ENCODE results near the gene PCYT1B. TPM values are rescaled to one million over a fixed set of nuclear protein-coding genes. Genes with fewer than 3 reads are reported as not detected.

Gene PCYT1B
- total and polyA plus RNA-seq, 9 of the 15 experiments (the other 6 are each of a cell fraction or from before 2014, with no cell fraction given): 0.04 to 0.34 (median 0.07) TPM; not detected in 1

DNA sequence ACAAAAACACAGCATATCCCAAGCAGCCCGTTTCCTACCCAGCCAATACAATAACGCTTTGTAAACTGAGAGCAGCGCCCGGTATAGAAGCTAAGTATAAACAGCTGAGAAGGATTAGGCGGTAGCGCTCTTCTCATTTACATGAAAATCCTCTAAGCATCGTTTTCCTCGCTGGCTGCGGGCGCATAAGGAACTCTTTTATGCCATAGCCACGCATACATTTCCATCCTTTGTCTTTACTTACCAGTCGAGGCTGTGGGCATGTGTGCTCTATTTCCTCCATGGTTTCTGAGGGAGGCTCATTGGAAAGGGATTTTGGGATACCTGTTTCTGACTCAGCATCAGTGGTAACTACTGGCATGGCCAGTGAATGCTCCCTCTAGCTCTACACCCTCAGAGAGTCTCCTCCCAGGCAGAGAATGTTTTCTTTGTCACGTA lies 383 bp downstream of the PCYT1B start (continued):
- TF ChIP-seq, protein P1, sequence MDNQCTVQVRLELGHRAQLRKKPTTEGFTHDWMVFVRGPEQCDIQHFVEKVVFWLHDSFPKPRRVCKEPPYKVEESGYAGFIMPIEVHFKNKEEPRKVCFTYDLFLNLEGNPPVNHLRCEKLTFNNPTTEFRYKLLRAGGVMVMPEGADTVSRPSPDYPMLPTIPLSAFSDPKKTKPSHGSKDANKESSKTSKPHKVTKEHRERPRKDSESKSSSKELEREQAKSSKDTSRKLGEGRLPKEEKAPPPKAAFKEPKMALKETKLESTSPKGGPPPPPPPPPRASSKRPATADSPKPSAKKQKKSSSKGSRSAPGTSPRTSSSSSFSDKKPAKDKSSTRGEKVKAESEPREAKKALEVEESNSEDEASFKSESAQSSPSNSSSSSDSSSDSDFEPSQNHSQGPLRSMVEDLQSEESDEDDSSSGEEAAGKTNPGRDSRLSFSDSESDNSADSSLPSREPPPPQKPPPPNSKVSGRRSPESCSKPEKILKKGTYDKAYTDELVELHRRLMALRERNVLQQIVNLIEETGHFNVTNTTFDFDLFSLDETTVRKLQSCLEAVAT (IDR thresholded peaks at IDR 0.05): no peak
- TF ChIP-seq SRSF1 (IDR thresholded peaks at IDR 0.05; ENCODE audit: low read depth, low read length) (no peak), ARID1B (IDR thresholded peaks at IDR 0.05) (no peak), MEF2D (tag; conservative IDR thresholded peaks at IDR 0.05; ENCODE audit: low read depth) (no peak), ZNF324 (CRISPR knock-in tag; IDR thresholded peaks at IDR 0.05) (no peak)
- TF ChIP-seq, protein P2, sequence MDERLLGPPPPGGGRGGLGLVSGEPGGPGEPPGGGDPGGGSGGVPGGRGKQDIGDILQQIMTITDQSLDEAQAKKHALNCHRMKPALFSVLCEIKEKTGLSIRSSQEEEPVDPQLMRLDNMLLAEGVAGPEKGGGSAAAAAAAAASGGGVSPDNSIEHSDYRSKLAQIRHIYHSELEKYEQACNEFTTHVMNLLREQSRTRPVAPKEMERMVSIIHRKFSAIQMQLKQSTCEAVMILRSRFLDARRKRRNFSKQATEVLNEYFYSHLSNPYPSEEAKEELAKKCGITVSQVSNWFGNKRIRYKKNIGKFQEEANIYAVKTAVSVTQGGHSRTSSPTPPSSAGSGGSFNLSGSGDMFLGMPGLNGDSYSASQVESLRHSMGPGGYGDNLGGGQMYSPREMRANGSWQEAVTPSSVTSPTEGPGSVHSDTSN (CRISPR knock-in tag; IDR thresholded peaks at IDR 0.05; ENCODE audit: low read depth): no peak
- TF ChIP-seq, protein P2 (tag; conservative IDR thresholded peaks at IDR 0.05; ENCODE audit: low read depth): no peak

DNA sequence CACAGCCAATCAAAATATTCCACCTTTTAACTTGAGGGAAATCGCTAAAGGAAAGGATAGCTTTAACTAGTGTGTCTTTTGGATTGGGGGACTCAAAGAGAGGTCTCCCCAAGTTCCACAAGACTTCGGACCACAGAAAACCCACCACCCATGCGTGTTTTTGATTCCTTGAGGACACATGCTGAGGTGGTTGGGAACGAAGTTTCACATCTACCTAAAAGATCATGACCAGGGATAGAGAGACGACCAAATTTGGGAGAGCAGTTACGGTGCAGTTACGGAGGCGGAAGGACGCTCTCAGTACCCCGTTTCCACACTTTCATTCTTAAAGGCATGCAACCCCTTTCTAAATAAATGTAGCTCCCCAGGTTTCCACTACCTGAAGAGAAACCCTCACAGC lies 1.1 kb downstream of the PCYT1B start:
- no peak for ATAC-seq
- FAIRE-seq: no peak
- Histone ChIP-seq H3K4me3 (no peak overlapping the region), H3K9ac (ENCODE audit: insufficient read depth in 1 of 2, low read depth in 2 of 2, low read length in 2 of 2) (no peak overlapping the region), H3K4me2 (ENCODE audit: insufficient read depth, low read length) (no peak overlapping the region), H2AFZ (ENCODE audit: low read depth, low read length) (0 out of 2 replicates have a peak overlapping the region, but pooled peaks have one; percentile 14), H3K36me3 (ENCODE audit: control insufficient read depth, insufficient read depth, low read length) (no peaks in the 10 kb centered on the region), H3K9me1 (ENCODE audit: control insufficient read depth, insufficient read depth, low read length) (no peaks in the 10 kb centered on the region), H3K27me3 (ENCODE audit: control insufficient read depth in 2 of 2, insufficient read depth in 2 of 2, low read length in 2 of 2) (no peaks in the 10 kb centered on the region), H3K4me1 (replicated peaks in 1 of 2; ENCODE audit: control insufficient read depth in 2 of 2, insufficient read depth in 2 of 2, low read length in 2 of 2) (peaks cover 0 to 12% of the 10 kb centered on the region in 2 experiments; a peak in 2 of 5 replicates), H3K79me2 (ENCODE audit: control insufficient read depth, insufficient read depth, low read length) (no peaks in the 10 kb centered on the region), H4K20me1 (replicated peaks; ENCODE audit: control insufficient read depth, insufficient read depth, low read length) (no peaks in the 10 kb centered on the region), H3K9me3 (replicated peaks; ENCODE audit: control insufficient read depth, insufficient read depth, low read depth, low read length) (no peaks in the 10 kb centered on the region), H3K27ac (ENCODE audit: extremely low read depth, low read depth, low read length) (no peak overlapping the region)
- intact Hi-C loops (cut with micrococcal nuclease): no loop called here
- BruUV-seq (replicated peaks): no TSS peak
- ChIA-PET POLR2A (no interaction called here), CTCF (ENCODE audit: low intra/inter-chr PET ratio) (no interaction called here)
- 29% methylated on average over 10 of the region's 10 CpGs for WGBS (ENCODE audit: insufficient coverage, low coverage, missing lambda C conversion rate)
- in situ Hi-C loops (cut with MboI): no loop called here
- DNase-seq (ENCODE audit: extremely low read depth in 1 of 4, low spot score in 3 of 4): no peak
- TF ChIP-seq, protein P3, sequence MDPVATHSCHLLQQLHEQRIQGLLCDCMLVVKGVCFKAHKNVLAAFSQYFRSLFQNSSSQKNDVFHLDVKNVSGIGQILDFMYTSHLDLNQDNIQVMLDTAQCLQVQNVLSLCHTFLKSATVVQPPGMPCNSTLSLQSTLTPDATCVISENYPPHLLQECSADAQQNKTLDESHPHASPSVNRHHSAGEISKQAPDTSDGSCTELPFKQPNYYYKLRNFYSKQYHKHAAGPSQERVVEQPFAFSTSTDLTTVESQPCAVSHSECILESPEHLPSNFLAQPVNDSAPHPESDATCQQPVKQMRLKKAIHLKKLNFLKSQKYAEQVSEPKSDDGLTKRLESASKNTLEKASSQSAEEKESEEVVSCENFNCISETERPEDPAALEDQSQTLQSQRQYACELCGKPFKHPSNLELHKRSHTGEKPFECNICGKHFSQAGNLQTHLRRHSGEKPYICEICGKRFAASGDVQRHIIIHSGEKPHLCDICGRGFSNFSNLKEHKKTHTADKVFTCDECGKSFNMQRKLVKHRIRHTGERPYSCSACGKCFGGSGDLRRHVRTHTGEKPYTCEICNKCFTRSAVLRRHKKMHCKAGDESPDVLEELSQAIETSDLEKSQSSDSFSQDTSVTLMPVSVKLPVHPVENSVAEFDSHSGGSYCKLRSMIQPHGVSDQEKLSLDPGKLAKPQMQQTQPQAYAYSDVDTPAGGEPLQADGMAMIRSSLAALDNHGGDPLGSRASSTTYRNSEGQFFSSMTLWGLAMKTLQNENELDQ (CRISPR knock-in tag; IDR thresholded peaks at IDR 0.05; ENCODE audit: borderline replicate concordance): no peak
- TF ChIP-seq FOXJ2 (tag; IDR thresholded peaks at IDR 0.05) (no peak), ZNF3 (CRISPR knock-in tag; IDR thresholded peaks at IDR 0.05) (no peak), NR2C1 (IDR thresholded peaks at IDR 0.05) (no peak), NR2C1 (tag; IDR thresholded peaks at IDR 0.05) (no peak), ZNF707 (CRISPR knock-in tag; conservative IDR thresholded peaks at IDR 0.05) (no peak), ZC3H4 (CRISPR knock-in tag; IDR thresholded peaks at IDR 0.05; ENCODE audit: borderline replicate concordance) (no peak), CBFA2T2 (conservative IDR thresholded peaks at IDR 0.05) (no peak), KDM2B (CRISPR knock-in tag; IDR thresholded peaks at IDR 0.05) (no peak), SMARCA4 (IDR thresholded peaks at IDR 0.05) (no peak), HEY1 (CRISPR knock-in tag; IDR thresholded peaks at IDR 0.05; ENCODE audit: borderline replicate concordance) (no peak)

Measured in K562 (cell line).